ENCODE results near the gene MEIS2.

Gene MEIS2

DNA sequence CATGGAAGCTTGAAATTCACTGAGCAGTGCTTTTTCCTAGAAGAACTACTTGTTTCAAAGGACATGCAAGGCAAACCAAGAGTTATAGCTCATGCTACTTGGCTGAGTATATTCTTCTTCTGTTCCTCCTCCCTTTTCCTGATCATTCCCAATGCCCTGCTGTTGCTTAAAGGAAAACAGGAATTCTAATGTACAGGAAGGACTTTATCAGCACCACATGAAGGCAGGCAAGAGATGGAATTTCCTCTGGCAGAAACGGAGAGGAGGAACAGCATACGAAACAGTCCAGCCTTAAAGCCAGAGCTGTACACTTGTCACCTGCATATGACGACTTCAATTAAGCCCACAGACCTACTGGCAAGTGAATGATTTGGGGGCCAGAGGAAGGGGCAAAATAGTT is 15.7 kb downstream of the MEIS2 start:
- Mint-ChIP-seq H3K27me3 (peaks cover 4 to 15% of the 10 kb centered on the region in 2 donors), H3K27ac (no peak overlapping the region), H3K4me1 (no peaks in the 10 kb centered on the region), H3K4me3 (no peak overlapping the region), H3K9me3 (no peaks in the 10 kb centered on the region), H3K36me3 (no peaks in the 10 kb centered on the region)
- no peak for DNase-seq
- no peak for ATAC-seq (replicated peaks)

- no peak for DNase-seq
- Mint-ChIP-seq H3K4me1 (no peaks in the 10 kb centered on the region), H3K27me3 (peaks cover 4 to 10% of the 10 kb centered on the region in 2 donors), H3K4me3 (no peak overlapping the region), H3K9me3 (no peaks in the 10 kb centered on the region), H3K36me3 (no peaks in the 10 kb centered on the region), H3K27ac (no peak overlapping the region)
- ATAC-seq (replicated peaks) = no peak
Observed at GRCh38 chr15:37083610-37084009, 16.7 kb downstream of the MEIS2 start.

- H3K9me3 Mint-ChIP-seq = no peaks in the 10 kb centered on the region
- no peaks in the 10 kb centered on the region for H3K4me1 Mint-ChIP-seq
- no peak overlapping the region for H3K27ac Mint-ChIP-seq
- DNase-seq (no peak), ATAC-seq (replicated peaks) (no peak)
- no peak overlapping the region for H3K4me3 Mint-ChIP-seq
- no peaks in the 10 kb centered on the region for H3K36me3 Mint-ChIP-seq
- peaks cover 5 to 10% of the 10 kb centered on the region in 2 donors for H3K27me3 Mint-ChIP-seq
Observed at GRCh38 chr15:37081983-37082382, 18.4 kb downstream of the MEIS2 start.

DNA sequence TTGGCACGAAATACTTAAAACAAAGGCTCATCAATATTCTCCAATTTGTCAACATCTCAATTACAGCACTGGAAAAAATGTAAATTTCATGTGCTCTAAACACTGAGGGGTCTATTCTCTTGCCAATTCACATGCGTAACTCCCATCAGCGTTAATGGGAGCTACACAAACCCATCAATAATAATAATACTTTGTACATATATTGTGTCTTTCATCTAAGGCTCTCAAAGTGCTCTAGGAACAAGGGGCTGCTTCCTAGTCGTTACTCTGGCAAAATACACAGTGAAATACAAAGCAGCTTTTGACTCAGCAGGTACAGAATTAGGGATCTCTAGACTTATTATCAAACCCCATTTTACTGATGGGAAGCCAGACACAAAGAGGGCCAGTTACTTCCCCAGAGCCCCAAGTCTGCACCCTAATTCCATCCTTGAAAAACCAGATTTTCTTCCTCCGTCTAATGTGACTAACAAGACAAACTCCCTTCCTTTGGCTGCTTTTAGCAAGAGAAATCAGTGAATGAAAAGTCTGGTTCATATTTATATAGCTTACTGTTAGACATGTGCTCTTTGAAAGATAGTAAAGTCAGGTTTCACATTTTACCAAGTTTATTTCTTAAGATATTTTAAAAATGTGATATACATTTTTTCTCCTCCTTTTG is 20.0 kb downstream of the MEIS2 start:
- no peak for ATAC-seq (replicated peaks)
- H3K4me1 Mint-ChIP-seq = no peaks in the 10 kb centered on the region
- no peak overlapping the region for H3K4me3 Mint-ChIP-seq
- H3K9me3 Mint-ChIP-seq = no peaks in the 10 kb centered on the region
- no peak for DNase-seq
- no peaks in the 10 kb centered on the region for H3K36me3 Mint-ChIP-seq
- H3K27ac Mint-ChIP-seq = no peak overlapping the region
- peaks cover 4 to 5% of the 10 kb centered on the region in 2 donors for H3K27me3 Mint-ChIP-seq

GRCh38 chr15:37079726-37080125 is 20.6 kb downstream of the MEIS2 start:
- Mint-ChIP-seq H3K4me3 (no peak overlapping the region), H3K9me3 (no peaks in the 10 kb centered on the region), H3K27me3 (peaks cover 4 to 5% of the 10 kb centered on the region in 2 donors), H3K36me3 (no peaks in the 10 kb centered on the region), H3K27ac (no peak overlapping the region), H3K4me1 (no peaks in the 10 kb centered on the region)
- ATAC-seq (replicated peaks) (no peak), DNase-seq (no peak)

- Mint-ChIP-seq H3K4me1 (no peaks in the 10 kb centered on the region), H3K27me3 (peaks cover 4 to 5% of the 10 kb centered on the region in 2 donors), H3K9me3 (no peaks in the 10 kb centered on the region), H3K4me3 (no peak overlapping the region), H3K36me3 (no peaks in the 10 kb centered on the region), H3K27ac (no peak overlapping the region)
- DNase-seq (no peak), ATAC-seq (replicated peaks) (no peak)
Observed at GRCh38 chr15:37078566-37078965, 21.8 kb downstream of the MEIS2 start.

- no peaks in the 10 kb centered on the region for H3K4me1 Mint-ChIP-seq
- no peak overlapping the region for H3K27ac Mint-ChIP-seq
- H3K4me3 Mint-ChIP-seq = no peak overlapping the region
- H3K36me3 Mint-ChIP-seq = no peaks in the 10 kb centered on the region
- ATAC-seq (replicated peaks) (no peak), DNase-seq (no peak)
- H3K27me3 Mint-ChIP-seq = peaks cover 4 to 5% of the 10 kb centered on the region in 2 donors
- H3K9me3 Mint-ChIP-seq = no peaks in the 10 kb centered on the region
Observed at GRCh38 chr15:37077623-37078351, 22.6 kb downstream of the MEIS2 start.

GRCh38 chr15:37076543-37076942 is 23.8 kb downstream of the MEIS2 start:
- H3K27ac Mint-ChIP-seq = no peak overlapping the region
- no peaks in the 10 kb centered on the region for H3K36me3 Mint-ChIP-seq
- H3K4me1 Mint-ChIP-seq = no peaks in the 10 kb centered on the region
- ATAC-seq (replicated peaks) (no peak), DNase-seq (no peak)
- peaks cover 4 to 5% of the 10 kb centered on the region in 2 donors for H3K27me3 Mint-ChIP-seq
- H3K9me3 Mint-ChIP-seq = no peaks in the 10 kb centered on the region
- H3K4me3 Mint-ChIP-seq = no peak overlapping the region

GRCh38 chr15:37075777-37076176 is 24.6 kb downstream of the MEIS2 start:
- H3K36me3 Mint-ChIP-seq = no peaks in the 10 kb centered on the region
- peaks cover 4 to 5% of the 10 kb centered on the region in 2 donors for H3K27me3 Mint-ChIP-seq
- H3K4me3 Mint-ChIP-seq = no peak overlapping the region
- DNase-seq (no peak), ATAC-seq (replicated peaks) (no peak)
- H3K27ac Mint-ChIP-seq = no peak overlapping the region
- H3K4me1 Mint-ChIP-seq = no peaks in the 10 kb centered on the region
- H3K9me3 Mint-ChIP-seq = no peaks in the 10 kb centered on the region

DNA sequence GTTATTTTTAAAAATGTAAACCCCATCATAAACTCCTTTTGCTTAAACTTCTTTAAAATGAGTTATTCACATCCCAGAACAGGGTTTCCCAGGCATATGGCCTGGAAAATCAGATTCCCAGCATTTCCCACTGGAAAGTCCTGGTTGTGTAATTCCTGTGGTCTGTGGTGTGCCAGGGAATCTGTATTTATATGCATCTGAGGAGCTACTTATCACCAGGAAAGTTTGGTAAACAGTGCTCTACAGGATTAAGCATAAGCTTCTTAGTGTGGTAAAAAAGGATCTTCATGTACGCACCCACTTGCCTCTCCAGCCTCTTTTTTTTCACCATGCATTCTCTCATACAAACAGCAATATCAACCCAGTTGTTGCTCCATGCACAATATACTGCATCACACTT is 28.2 kb downstream of the MEIS2 start:
- Mint-ChIP-seq H3K36me3 (no peaks in the 10 kb centered on the region), H3K9me3 (no peaks in the 10 kb centered on the region), H3K27ac (no peak overlapping the region), H3K27me3 (no peaks in the 10 kb centered on the region), H3K4me3 (no peak overlapping the region), H3K4me1 (no peaks in the 10 kb centered on the region)
- DNase-seq (no peak), ATAC-seq (replicated peaks) (no peak)

DNA sequence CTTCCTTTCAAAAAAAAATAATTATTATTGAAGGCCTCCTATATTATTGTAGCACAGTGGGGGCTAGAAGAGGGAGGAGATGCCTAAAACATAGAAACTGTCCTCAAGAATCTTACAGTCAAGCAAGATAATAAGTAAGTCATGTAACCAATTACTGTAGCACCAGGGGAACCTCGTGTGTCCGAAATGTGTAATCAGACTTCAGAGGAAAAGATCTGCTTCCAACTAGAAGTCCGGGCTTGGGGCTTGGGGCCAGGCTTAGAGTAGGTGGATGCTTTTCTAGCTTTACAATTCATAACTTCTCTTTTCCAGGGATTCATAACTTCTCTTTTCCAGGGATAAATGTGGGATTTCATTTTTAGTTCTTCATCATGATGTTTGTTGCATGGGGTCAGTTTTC is 29.2 kb downstream of the MEIS2 start:
- Mint-ChIP-seq H3K4me3 (no peak overlapping the region), H3K9me3 (no peaks in the 10 kb centered on the region), H3K36me3 (no peaks in the 10 kb centered on the region), H3K27me3 (no peaks in the 10 kb centered on the region), H3K4me1 (no peaks in the 10 kb centered on the region), H3K27ac (no peak overlapping the region)
- no peak for DNase-seq
- no peak for ATAC-seq (replicated peaks)

DNA sequence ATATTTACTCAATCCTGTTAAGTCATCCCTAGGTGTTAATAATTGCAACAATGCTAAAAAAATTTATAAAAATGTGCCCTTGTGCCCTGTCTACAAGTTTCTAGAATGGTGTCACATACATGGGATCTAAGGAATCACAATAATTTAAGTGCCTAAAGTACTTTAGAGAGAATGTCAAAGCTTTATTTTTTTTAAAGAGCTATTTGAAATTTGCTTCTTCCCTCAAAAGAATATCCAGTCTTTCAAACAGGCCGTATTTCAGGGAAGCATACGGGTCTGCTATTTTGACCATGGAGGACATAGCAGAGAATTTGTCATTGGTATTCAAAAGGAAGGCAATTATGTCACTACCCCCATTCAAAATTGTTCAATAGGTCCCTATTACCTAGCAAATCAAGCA is 29.7 kb downstream of the MEIS2 start:
- H3K9me3 Mint-ChIP-seq = no peaks in the 10 kb centered on the region
- no peaks in the 10 kb centered on the region for H3K36me3 Mint-ChIP-seq
- DNase-seq (no peak), ATAC-seq (replicated peaks) (no peak)
- no peaks in the 10 kb centered on the region for H3K4me1 Mint-ChIP-seq
- H3K4me3 Mint-ChIP-seq = no peak overlapping the region
- H3K27ac Mint-ChIP-seq = no peak overlapping the region
- H3K27me3 Mint-ChIP-seq = no peaks in the 10 kb centered on the region

- no peaks in the 10 kb centered on the region for H3K36me3 Mint-ChIP-seq
- no peaks in the 10 kb centered on the region for H3K9me3 Mint-ChIP-seq
- H3K27me3 Mint-ChIP-seq = no peaks in the 10 kb centered on the region
- DNase-seq (no peak), ATAC-seq (replicated peaks) (no peak)
- H3K4me3 Mint-ChIP-seq = no peak overlapping the region
- no peaks in the 10 kb centered on the region for H3K4me1 Mint-ChIP-seq
- no peak overlapping the region for H3K27ac Mint-ChIP-seq
Observed at GRCh38 chr15:37061996-37062395, 38.4 kb downstream of the MEIS2 start.

GRCh38 chr15:37059086-37059485 is 41.3 kb downstream of the MEIS2 start:
- Mint-ChIP-seq H3K27me3 (no peaks in the 10 kb centered on the region), H3K4me1 (no peaks in the 10 kb centered on the region), H3K36me3 (no peaks in the 10 kb centered on the region), H3K9me3 (no peaks in the 10 kb centered on the region), H3K27ac (no peak overlapping the region), H3K4me3 (no peak overlapping the region)
- ATAC-seq (replicated peaks) (no peak), DNase-seq (no peak)

- H3K4me3 Mint-ChIP-seq = no peak overlapping the region
- H3K27ac Mint-ChIP-seq = no peak overlapping the region
Observed at GRCh38 chr15:37058316-37058985, 41.9 kb downstream of the MEIS2 start.

More at GRCh38 chr15:37058316-37058985, 41.9 kb downstream of the MEIS2 start:
- no peaks in the 10 kb centered on the region for H3K4me1 Mint-ChIP-seq
- H3K36me3 Mint-ChIP-seq = no peaks in the 10 kb centered on the region
- no peaks in the 10 kb centered on the region for H3K27me3 Mint-ChIP-seq
- DNase-seq (no peak), ATAC-seq (replicated peaks) (no peak)
- no peaks in the 10 kb centered on the region for H3K9me3 Mint-ChIP-seq

Data from stimulated activated naive B cell treated with anti-CD40 and anti-IgM and Interleukin-4, amounts not matched to agents 10 μg/mL and 1 μg/mL and 100 μg/mL, for 72 hours (primary cell).